Activated CD8-positive, alpha-beta memory T cell treated with anti-CD3 and anti-CD28 coated beads, Interleukin-2, amount 10 ng/mL, durations not matched to agents 7 days and 5 days (primary cell): ENCODE measurements around the gene KDM4F. TPM values are rescaled to one million over a fixed set of nuclear protein-coding genes. Genes with fewer than 3 reads are reported as not detected.
"Not testable (repeated sequence)": the region's sequence is repeated elsewhere in the genome, so short reads cannot be mapped to it uniquely, and the experiment has no call there.

Experiments
- ATAC-seq: fragments of 150-1000 bp; cut with Tn5 transposase; one replicate; pipeline ENCODE4 v1.10.0; 2021; ENCODE audit warnings: moderate library complexity
- CTCF ChIA-PET: fragments of 350-600 bp; sonication (Branson Sonifier 250); formaldehyde crosslinking; loops from one replicate; lab custom pipeline; 2021; ENCODE audit warnings: antibody characterized with exemption; lab: Charles Lee
- DNase-seq: peaks from one replicate; pipeline ENCODE4 v3.0.0-alpha.2; 2020
- H3K27ac Mint-ChIP-seq: one replicate; pipeline ENCODE4 v1.8.0; 2021; ENCODE audit warnings: mild to moderate bottlenecking, mixed read lengths
- H3K27me3 Mint-ChIP-seq: one replicate; pipeline ENCODE4 v1.8.0; 2021; ENCODE audit warnings: mixed read lengths
- H3K36me3 Mint-ChIP-seq: one replicate; pipeline ENCODE4 v1.8.0; 2021; ENCODE audit warnings: mild to moderate bottlenecking, mixed read lengths
- H3K4me1 Mint-ChIP-seq: one replicate; pipeline ENCODE4 v1.8.0; 2021; ENCODE audit warnings: mixed read lengths
- H3K4me3 Mint-ChIP-seq: one replicate; pipeline ENCODE4 v1.8.0; 2021; ENCODE audit warnings: mild to moderate bottlenecking, moderate library complexity, mixed read lengths
- H3K9me3 Mint-ChIP-seq: one replicate; pipeline ENCODE4 v1.8.0; 2022; ENCODE audit warnings: low read depth, mixed read lengths
- total RNA-seq, 2 experiments: library from RNA; stranded (reverse); gene quantifications; one replicate each; pipeline ENCODE4 v1.2.3, GENCODE V29; 2021

KDM4F gene
- not detected for total RNA-seq

DNA sequence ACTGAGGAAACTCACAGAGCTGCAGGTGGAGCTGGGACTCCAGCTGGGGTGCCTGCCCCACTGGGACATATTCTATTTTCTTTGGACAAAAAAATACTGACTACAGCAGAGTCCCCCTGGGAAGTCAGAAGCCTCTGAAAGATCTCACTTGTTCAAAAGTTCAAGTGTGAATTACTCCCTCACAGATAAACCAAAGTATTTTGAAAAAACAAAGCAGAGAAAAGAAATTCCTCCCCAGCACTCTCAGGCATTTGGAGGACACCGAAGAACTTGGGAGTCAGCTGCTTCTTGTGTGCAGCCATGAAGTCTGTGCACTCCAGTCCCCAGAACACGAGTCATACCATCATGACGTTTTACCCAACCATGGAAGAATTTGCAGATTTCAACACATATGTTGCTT, at the start of gene KDM4F:
Gene KDM4F (plus strand): TSS at position 301 of the 400 bp plus-strand sequence.
- not testable (repeated sequence) for ATAC-seq, H3K4me1 Mint-ChIP-seq, H3K4me3 Mint-ChIP-seq, H3K27ac Mint-ChIP-seq, H3K36me3 Mint-ChIP-seq, H3K9me3 Mint-ChIP-seq, DNase-seq
- peaks cover 56% of the 10 kb centered on the region for H3K27me3 Mint-ChIP-seq
- CTCF ChIA-PET = interaction anchor here (0.6 kb wide), 1 partner anchor 765 kb away, joined by 3 read pairs; no protein-coding TSS in a partner anchor

DNA sequence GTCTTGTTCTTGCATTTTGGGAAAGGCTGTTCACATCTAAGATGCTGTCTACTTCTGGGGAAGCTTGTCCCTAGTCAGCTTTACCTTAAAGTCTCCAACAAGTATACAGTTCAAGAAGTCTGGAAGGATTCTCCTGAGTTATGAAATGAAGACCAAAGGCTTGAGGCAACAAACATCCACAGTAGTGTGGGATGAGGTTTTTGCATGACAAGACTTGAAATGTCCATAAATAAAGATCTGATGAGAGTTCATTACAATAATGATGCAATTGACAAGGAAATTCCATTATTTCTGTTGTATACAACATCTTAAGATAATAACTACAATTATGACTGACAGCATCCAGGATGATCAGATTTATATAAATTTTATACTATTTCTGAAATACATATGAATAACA, 45.5 kb upstream of the KDM4F start:
- DNase-seq = no peak
- no peak for ATAC-seq
- no peak overlapping the region for H3K4me3 Mint-ChIP-seq
- CTCF ChIA-PET = no interaction called here
- H3K27ac Mint-ChIP-seq = no peak overlapping the region
- peaks cover 3% of the 10 kb centered on the region for H3K9me3 Mint-ChIP-seq
- H3K36me3 Mint-ChIP-seq = no peaks in the 10 kb centered on the region
- peaks cover 35% of the 10 kb centered on the region for H3K27me3 Mint-ChIP-seq
- no peaks in the 10 kb centered on the region for H3K4me1 Mint-ChIP-seq

DNA sequence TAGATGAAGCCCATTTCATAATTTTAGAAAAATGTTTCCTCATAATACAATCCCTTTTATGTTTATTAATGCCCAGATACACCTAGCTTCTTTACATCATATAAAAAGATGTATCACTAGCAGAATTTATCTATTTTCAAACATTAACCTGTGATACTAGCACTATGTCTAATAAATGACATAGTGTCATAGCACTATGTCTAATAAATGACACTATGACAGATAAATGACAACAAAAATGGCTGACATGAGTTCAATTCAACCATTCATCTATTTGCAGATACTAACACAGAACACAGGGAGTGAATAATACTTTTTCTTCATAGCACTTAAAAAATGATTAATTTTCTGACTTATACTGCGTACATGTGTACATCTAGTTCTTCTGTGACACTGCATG, 43.6 kb upstream of the KDM4F start:
- no peak for ATAC-seq
- Mint-ChIP-seq H3K4me1 (no peaks in the 10 kb centered on the region), H3K36me3 (no peaks in the 10 kb centered on the region), H3K4me3 (no peak overlapping the region), H3K27me3 (peaks cover 49% of the 10 kb centered on the region), H3K27ac (no peak overlapping the region), H3K9me3 (no peaks in the 10 kb centered on the region)
- CTCF ChIA-PET = no interaction called here
- no peak for DNase-seq

DNA sequence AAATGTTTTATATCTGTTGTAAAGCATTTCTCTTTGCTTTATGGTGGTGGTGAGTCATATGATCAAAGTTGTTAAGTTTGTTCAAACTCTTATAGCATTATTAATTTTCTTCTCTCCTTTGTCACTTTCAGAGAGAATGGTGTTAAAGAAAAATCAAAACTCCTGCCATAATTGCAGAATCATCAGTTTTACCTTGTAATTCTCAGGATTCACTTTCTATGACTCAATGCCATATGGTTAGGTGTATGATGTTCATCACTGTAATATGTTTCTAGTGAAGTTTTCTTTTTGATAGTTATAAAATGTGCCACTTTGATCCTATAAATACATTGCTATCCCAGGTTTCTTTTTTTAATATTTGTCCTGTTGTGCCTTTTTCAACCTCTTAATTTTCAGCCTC, 37.8 kb upstream of the KDM4F start:
- Mint-ChIP-seq H3K9me3 (no peaks in the 10 kb centered on the region), H3K4me3 (no peak overlapping the region), H3K27ac (no peak overlapping the region), H3K36me3 (no peaks in the 10 kb centered on the region), H3K27me3 (peaks cover 49% of the 10 kb centered on the region), H3K4me1 (no peaks in the 10 kb centered on the region)
- ATAC-seq (no peak), DNase-seq (no peak)
- CTCF ChIA-PET = no interaction called here

DNA sequence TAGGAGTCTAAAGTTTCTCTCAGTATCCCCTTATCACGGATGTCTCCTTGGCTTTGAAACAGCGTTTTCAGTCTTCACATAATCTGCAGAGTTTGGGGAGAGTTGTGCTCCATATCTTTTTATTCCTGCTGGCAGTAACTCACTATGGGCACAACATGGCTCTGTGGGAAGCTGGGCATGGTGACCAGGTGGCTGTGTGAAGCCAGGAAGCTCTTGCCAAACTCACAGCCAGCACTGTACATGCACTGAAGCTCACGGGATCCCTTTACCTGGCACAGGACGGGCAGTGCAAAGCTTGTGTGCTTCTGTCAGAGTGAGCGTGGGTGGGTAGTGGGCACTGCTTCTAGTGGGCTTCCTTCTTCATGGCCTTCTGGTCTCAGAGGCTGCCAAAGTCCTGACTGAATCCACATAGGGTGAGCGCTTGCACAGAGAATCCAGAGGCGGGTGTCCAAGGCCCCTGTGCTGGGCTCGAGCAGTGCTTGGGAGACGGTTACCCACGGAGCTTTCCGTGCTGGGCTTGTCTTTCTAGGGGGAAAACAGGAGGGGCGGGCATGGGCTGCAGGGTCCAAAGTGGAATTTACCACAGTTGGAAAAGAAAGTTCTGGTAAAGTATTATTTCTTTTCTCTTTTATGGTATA, 34.9 kb upstream of the KDM4F start:
- CTCF ChIA-PET = no interaction called here
- H3K27me3 Mint-ChIP-seq = peaks cover 25% of the 10 kb centered on the region
- no peak overlapping the region for H3K4me3 Mint-ChIP-seq
- H3K4me1 Mint-ChIP-seq = no peaks in the 10 kb centered on the region
- DNase-seq = no peak
- no peak overlapping the region for H3K27ac Mint-ChIP-seq
- no peak for ATAC-seq
- no peaks in the 10 kb centered on the region for H3K36me3 Mint-ChIP-seq
- H3K9me3 Mint-ChIP-seq = no peaks in the 10 kb centered on the region

DNA sequence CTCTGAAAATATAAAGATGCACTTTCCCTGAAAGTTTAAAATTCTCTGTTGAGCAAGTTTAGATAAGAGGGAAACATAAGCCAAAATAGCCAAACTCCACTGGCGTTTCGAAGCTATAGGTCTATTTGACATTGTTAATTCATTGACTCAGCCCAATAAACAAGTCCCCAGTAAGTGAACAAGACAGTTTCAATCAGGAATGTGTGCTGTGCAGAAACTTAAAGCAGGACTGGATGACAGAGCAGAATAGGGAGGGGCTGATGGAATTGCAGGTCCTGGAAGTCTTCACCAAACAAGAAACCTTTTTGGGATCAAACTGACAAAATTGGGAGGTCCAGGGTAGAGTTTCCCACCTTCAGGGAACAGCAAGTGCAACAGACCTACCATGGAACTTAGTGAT, 33.1 kb upstream of the KDM4F start:
- no peaks in the 10 kb centered on the region for H3K9me3 Mint-ChIP-seq
- H3K4me1 Mint-ChIP-seq = no peaks in the 10 kb centered on the region
- no peaks in the 10 kb centered on the region for H3K36me3 Mint-ChIP-seq
- DNase-seq (no peak), ATAC-seq (no peak)
- CTCF ChIA-PET = no interaction called here
- H3K27me3 Mint-ChIP-seq = peaks cover 12% of the 10 kb centered on the region
- no peak overlapping the region for H3K4me3 Mint-ChIP-seq
- H3K27ac Mint-ChIP-seq = no peak overlapping the region

DNA sequence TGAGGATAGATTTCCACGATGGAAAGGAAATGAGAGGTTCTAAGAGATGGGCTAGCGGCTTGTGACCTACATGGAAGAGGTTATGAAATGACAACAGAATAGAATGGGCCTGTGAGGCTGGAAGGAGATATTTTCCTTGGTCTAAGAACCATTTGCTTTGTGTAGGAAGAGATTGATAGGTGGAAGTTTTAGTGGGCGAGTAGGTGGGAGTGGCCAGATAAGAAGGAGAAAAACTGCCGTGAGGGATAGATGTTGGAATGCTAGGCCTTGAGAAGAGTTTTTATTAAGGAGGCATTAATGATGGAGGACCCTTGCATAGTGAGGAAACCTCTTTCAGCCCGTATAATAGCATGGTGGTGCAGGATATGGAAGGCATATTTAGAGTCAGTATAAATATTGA, 27.8 kb upstream of the KDM4F start:
- CTCF ChIA-PET, H3K27me3 Mint-ChIP-seq, H3K36me3 Mint-ChIP-seq, DNase-seq, H3K4me1 Mint-ChIP-seq, H3K9me3 Mint-ChIP-seq, H3K27ac Mint-ChIP-seq, H3K4me3 Mint-ChIP-seq, ATAC-seq: not testable (repeated sequence)

DNA sequence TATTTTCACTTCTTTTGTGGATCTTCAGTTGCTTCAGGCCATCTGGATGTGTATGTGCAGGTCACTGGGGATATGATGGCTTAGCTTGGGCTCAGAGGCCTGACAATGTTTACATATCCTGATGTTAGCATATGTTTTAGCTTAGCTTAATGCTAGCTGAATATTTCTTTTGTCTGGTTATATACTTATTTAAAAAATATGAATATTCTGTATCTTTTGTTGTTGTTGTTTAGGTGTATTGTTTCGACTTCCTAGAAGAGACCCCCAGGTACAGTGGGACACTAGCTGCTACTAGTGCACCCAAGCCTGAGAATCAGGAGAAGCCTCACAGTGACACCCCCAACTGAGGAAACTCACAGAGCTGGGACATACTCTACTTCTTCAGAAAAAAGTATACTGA, 24.3 kb upstream of the KDM4F start, which contains the start of gene KDM4E:
Gene KDM4E (plus strand): TSS at position 301 of the 400 bp plus-strand sequence. CDS start 300 bp downstream, outside the sequence.
- ATAC-seq = no peak
- Mint-ChIP-seq H3K27ac (no peak within 1 kb of the TSS), H3K4me3 (no peak within 1 kb of the TSS), H3K4me1 (no peaks in the 10 kb centered on the region), H3K27me3 (no peaks in the 10 kb centered on the region), H3K36me3 (no peaks in the 10 kb centered on the region), H3K9me3 (no peaks in the 10 kb centered on the region)
- CTCF ChIA-PET = no interaction called here
- no peak for DNase-seq

DNA sequence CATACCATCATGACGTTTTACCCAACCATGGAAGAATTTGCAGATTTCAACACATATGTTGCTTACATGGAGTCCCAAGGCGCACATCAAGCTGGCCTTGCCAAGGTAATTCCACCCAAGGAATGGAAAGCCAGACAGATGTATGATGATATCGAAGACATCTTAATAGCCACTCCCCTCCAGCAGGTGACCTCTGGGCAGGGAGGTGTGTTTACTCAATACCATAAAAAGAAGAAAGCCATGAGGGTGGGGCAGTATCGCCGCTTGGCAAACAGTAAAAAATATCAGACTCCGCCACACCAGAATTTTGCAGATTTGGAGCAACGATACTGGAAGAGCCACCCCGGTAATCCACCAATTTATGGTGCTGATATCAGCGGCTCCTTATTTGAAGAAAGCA, 23.6 kb upstream of the KDM4F start:
- H3K36me3 Mint-ChIP-seq, H3K9me3 Mint-ChIP-seq, H3K4me1 Mint-ChIP-seq, H3K27me3 Mint-ChIP-seq, CTCF ChIA-PET, DNase-seq, H3K27ac Mint-ChIP-seq, H3K4me3 Mint-ChIP-seq, ATAC-seq: not testable (repeated sequence)

DNA sequence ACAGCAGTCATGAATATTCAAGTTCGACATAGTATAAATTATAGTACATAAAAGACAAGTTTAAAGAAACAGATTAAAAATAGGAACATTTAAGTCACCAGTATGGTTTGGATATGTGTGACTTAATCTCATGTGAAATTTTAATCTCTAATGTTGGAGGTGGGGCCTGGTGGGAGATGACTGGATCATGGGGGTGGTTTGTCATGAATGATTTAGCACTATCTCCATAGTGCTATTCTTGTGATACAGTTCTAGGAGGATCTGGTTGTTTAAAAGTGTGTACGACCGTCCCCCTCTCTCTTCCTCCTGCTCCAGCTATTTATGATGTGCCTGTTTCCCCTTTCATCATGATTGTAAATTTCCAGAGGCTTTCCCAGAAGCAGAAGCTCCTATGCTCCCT, 20.9 kb upstream of the KDM4F start:
- CTCF ChIA-PET = no interaction called here
- Mint-ChIP-seq H3K9me3 (no peaks in the 10 kb centered on the region), H3K4me3 (no peak overlapping the region), H3K27me3 (peaks cover 6% of the 10 kb centered on the region), H3K4me1 (no peaks in the 10 kb centered on the region), H3K27ac (no peak overlapping the region), H3K36me3 (no peaks in the 10 kb centered on the region)
- ATAC-seq (no peak), DNase-seq (no peak)

DNA sequence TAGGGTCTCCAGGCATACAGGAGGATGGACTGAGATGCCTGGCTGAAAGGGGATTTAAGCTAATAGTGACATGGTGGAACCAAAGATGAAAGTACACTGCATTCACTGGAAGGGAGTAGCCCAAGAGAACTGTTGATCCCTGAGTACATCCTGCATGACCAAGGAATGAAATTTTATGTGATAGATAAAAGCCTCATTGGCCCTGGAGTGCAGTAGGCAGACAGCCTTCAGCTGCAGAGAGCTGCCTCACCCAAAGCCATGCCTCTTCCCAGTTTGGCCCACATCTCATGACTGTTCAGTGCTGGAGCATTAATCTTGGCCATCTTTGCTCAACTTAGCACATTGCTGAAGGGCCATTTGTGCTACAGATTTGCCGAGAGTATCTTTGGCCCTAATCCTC, 16.2 kb upstream of the KDM4F start:
- no peak for ATAC-seq
- no peak for DNase-seq
- CTCF ChIA-PET = no interaction called here

DNA sequence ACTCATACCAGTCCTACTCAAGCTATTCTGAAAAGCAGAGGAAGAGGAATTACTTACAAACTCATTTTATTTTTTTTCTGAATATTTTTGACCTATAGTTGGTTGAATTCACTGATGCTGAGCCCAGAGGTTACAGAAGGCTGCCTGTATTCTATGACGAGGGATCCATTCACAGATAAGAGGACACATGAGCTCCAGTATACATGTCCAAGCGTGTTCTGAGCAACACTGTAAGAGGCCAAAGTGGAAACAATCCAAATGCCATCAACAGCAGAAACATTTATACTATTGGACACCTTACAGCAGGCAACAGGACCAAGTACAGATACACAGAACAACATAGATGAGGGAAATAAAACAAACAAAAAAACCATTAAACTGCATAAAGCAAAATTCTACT, 13.9 kb upstream of the KDM4F start:
- CTCF ChIA-PET = interaction anchor here (0.6 kb wide), 1 partner anchor 905 kb away, joined by 3 read pairs; no protein-coding TSS in a partner anchor
- Mint-ChIP-seq H3K27me3 (peaks cover 40% of the 10 kb centered on the region), H3K36me3 (no peaks in the 10 kb centered on the region), H3K9me3 (no peaks in the 10 kb centered on the region), H3K4me3 (no peak overlapping the region), H3K4me1 (no peaks in the 10 kb centered on the region), H3K27ac (no peak overlapping the region)
- DNase-seq (no peak), ATAC-seq (no peak)

More for the DNA sequence above, 16.2 kb upstream of the KDM4F start:
- H3K9me3 Mint-ChIP-seq = no peaks in the 10 kb centered on the region
- peaks cover 34% of the 10 kb centered on the region for H3K27me3 Mint-ChIP-seq
- H3K4me3 Mint-ChIP-seq = no peak overlapping the region
- no peak overlapping the region for H3K27ac Mint-ChIP-seq
- no peaks in the 10 kb centered on the region for H3K36me3 Mint-ChIP-seq
- no peaks in the 10 kb centered on the region for H3K4me1 Mint-ChIP-seq

DNA sequence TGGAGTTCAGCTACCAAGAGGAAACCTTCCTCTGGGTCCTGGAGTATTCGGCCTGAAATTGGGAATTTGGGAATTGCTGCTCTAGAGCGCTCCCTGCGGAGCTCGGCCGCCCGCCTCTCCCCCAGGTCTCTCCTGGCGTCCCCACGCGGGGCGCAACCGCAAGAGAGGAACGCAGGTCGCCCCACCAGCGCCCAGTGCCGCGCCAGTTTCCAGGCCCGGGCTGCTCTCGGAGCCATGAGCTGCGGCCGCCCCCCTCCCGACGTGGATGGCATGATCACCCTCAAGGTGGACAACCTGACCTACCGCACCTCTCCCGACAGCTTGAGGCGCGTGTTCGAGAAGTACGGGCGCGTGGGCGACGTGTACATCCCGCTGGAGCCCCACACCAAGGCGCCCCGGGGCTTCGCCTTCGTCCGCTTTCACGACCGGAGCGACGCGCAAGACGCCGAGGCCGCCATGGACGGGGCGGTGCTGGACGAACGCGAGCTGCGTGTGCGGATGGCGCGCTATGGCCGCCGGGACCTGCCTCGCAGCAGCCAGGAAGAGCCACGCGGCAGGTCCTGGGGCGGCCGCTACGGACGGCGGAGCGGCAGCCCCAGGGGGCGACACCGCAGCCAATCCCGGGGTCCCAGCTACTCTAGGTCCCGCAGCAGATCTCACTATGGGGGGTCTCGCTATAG, 11.7 kb upstream of the KDM4F start:
- peaks cover 43% of the 10 kb centered on the region for H3K27me3 Mint-ChIP-seq
- H3K27ac Mint-ChIP-seq, H3K9me3 Mint-ChIP-seq, DNase-seq, H3K4me3 Mint-ChIP-seq, CTCF ChIA-PET, H3K4me1 Mint-ChIP-seq, H3K36me3 Mint-ChIP-seq: not testable (repeated sequence)
- ATAC-seq = peak; percentile 65

DNA sequence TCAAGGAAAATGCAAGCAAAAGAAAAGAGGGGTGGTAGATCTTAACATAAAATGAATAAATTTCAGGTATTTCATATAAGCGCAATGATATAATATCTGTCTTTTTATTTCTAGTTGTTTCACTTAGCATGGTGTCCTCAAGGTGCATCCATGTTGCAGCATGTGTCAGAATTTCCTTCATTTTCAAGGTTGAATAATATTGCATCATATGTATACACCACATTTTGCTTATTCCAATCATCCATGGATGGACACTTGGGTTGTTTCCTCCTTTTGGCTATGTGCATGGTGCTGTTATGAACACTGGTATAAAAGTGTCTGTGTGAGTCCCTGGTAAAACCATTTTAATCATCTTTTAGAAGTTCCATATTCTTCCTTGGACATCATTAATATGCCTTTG, 7.0 kb upstream of the KDM4F start:
- ATAC-seq (no peak), DNase-seq (no peak)
- H3K4me3 Mint-ChIP-seq = no peak overlapping the region
- CTCF ChIA-PET = no interaction called here
- H3K27me3 Mint-ChIP-seq = peaks cover 46% of the 10 kb centered on the region
- peaks cover 8% of the 10 kb centered on the region for H3K4me1 Mint-ChIP-seq
- no peak overlapping the region for H3K27ac Mint-ChIP-seq
- no peaks in the 10 kb centered on the region for H3K36me3 Mint-ChIP-seq
- H3K9me3 Mint-ChIP-seq = no peaks in the 10 kb centered on the region
